NCI-H2029 treated with DMSO at 0.1 percent for 48 hours (cell line): ENCODE results near the gene TMEM43.

ENCODE experiments used
- DNase-seq: peaks from one replicate; lab custom pipeline; 2025; lab: John Stamatoyannopoulos, UW

The TMEM43 gene

DNA sequence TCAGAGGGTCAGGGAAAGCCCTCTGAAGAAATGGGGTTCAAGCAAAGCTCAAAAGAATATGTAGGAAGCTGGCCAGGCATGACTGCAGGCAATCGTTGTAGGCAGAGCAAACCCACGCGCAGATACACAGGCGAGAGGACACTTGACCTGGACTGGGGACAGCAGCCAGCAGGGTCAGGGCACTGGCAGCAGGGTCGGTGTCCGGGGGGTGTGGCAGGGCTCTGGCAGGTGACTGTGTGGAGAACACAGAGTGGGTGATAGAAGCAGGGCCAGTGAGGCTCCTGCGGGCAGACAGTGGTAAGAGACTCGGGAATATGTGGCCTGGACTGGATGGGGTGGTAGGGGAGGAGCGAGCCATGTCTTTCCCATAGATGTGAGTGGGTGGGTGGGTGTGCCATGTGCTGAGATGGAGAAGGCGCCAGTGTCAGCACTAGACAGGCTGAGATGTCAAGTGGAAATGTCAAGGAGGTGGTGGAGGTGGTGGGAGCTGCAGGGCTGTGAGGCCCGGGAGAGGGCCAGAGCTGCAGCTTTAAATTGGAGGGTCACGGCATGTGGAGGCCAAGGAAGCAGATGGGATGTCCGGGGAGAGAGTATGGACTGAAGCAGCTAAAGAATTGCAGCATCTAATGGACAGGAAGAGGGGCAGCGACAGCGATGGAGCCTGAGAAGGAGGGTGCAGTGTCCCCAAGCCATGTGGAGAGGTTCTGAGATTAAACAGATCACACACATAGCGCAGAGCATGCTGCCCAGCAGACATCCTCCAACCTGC is 13.4 kb downstream of the TMEM43 start:
- no peak for DNase-seq

DNA sequence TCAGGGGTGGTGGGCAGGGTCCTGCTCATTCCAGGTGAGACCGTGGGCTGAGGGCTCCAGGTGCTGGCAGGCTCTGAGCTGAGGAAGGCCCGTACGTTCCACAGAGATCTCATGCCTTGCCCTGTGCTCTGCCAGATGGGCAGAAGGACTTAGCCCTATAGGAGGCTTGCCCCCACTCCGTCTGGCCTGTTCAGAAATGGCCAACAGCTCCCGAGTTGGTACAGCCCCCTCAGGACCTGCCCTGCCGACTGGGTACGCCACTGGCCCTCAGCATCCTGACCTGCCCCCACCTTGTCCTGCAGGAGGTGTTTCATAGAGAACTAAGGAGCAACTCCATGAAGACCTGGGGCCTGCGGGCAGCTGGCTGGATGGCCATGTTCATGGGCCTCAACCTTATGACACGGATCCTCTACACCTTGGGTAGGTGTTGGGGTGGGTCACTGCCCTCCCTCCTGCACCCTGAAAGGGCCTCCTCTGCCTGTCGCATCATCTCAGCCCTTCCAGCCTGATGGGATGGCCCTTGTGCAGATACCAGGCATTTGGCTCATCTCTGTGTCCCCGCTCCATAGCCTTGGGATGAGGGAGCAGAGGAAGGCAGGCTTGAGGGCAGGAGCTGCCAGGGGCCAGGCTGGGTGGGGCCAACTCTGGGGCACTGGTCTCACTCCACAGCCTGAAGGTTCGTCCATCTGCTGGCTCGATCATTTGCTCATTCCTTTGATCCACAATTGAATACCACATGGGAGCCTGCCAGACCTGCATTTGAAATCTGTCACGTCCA is 14.2 kb downstream of the TMEM43 start:
- DNase-seq, result no peak

DNA sequence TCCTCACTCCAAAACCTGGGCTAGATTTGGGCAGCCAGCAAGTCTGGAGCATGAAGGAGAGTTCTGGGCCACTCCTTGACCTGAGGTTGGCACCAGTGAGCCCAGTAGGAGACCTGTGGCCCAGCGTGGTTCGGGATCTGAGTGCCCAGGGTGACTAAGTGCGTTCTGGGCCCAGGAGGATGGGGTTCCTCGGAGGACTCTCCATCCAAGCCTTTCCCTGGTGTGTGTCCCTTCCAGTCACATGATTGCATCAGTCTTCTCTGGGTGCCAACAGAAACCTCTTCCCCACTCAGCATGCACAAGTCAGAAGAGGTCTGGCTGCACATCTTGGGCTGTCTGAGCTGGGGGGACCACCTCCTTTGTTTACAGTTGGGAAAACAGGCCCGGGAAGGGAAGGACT is 14.9 kb downstream of the TMEM43 start:
- no peak for DNase-seq

DNA sequence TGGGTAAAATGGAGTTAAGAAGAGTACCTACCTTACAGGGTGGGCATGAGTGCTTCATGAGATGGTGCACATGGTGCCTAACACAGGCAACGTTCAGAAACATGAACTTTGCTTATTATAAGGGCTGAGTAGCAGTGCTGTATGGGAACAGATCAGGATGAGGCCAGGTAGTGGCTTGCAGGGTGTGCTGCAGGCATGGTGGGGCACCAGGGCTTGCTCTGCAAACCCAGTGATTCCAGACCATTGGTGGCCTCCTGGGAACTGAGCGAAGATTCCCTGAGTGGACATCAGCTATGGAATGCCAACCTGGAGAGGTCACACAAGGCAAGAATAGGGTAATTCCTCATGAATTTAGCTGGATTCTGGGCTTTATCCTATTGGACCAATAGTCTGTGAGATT is 15.8 kb downstream of the TMEM43 start:
- no peak for DNase-seq

DNA sequence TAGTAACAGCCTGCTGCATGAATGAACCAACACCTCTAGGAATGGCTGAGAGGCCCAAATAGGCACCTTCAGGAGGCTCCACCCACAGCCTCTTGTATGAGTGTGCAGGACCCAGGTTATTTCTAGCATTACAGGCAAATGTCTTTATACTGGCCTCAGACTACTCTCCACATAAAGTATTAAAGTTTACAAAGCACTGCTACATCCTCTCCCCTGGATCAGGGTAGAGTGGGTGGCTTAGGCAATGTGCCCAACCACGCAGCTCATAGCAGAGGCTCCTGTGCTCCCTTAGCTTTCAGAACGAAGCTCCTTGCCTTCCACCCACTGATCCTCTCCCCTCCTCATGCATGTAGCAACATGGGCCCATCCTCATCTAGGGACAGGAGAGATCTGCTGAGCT is 16.3 kb downstream of the TMEM43 start:
- DNase-seq, result peak; percentile 43

DNA sequence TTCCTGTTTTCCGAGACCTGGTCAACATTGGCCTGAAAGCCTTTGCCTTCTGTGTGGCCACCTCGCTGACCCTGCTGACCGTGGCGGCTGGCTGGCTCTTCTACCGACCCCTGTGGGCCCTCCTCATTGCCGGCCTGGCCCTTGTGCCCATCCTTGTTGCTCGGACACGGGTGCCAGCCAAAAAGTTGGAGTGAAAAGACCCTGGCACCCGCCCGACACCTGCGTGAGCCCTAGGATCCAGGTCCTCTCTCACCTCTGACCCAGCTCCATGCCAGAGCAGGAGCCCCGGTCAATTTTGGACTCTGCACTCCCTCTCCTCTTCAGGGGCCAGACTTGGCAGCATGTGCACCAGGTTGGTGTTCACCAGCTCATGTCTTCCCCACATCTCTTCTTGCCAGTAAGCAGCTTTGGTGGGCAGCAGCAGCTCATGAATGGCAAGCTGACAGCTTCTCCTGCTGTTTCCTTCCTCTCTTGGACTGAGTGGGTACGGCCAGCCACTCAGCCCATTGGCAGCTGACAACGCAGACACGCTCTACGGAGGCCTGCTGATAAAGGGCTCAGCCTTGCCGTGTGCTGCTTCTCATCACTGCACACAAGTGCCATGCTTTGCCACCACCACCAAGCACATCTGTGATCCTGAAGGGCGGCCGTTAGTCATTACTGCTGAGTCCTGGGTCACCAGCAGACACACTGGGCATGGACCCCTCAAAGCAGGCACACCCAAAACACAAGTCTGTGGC is 16.9 kb downstream of the TMEM43 start:
- DNase-seq, result no peak

DNA sequence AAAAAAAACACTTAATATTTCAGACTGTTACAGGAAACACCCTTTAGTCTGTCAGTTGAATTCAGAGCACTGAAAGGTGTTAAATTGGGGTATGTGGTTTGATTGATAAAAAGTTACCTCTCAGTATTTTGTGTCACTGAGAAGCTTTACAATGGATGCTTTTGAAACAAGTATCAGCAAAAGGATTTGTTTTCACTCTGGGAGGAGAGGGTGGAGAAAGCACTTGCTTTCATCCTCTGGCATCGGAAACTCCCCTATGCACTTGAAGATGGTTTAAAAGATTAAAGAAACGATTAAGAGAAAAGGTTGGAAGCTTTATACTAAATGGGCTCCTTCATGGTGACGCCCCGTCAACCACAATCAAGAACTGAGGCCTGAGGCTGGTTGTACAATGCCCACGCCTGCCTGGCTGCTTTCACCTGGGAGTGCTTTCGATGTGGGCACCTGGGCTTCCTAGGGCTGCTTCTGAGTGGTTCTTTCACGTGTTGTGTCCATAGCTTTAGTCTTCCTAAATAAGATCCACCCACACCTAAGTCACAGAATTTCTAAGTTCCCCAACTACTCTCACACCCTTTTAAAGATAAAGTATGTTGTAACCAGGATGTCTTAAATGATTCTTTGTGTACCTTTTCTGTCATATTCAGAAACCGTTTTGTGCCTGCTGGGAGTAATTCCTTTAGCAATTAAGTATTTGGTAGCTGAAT is 17.9 kb downstream of the TMEM43 start:
- no peak for DNase-seq

DNA sequence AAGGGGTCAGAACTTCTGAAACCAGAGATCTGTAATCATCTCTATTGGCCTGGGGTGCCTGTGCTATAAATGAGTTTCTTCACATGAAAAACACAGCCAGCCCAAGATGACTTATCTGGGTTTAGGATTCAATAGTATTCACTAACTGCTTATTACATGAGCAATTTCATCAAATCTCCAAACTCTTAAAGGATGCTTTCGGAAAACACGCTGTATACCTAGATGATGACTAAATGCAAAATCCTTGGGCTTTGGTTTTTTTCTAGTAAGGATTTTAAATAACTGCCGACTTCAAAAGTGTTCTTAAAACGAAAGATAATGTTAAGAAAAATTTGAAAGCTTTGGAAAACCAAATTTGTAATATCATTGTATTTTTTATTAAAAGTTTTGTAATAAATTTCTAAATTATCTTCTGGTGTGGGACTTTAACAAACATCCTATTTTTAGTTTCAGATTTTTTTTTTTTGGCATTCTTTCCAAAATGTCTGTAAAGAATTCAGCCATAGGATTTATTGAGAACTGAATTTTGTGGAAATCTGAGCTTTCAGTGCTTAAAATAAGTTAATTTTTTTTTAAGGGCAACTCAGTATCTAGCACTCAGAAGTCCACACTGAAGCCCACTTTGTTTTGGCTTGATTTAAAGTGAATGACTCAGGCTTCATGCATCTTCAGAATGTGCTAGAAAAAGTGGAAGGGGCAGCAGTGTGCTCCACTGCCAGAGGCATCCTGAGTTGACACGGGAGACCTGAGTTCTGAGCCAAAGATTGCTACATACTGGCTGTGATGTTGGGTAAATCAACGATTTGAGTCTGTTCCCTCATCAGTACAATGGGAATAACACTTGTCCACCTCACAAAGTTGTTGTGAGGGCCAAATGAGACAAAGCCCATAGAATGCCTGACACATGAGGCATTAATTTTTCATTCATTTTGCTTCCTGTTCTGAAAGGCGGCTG is 18.7 kb downstream of the TMEM43 start:
- DNase-seq, result peak; percentile 56

DNA sequence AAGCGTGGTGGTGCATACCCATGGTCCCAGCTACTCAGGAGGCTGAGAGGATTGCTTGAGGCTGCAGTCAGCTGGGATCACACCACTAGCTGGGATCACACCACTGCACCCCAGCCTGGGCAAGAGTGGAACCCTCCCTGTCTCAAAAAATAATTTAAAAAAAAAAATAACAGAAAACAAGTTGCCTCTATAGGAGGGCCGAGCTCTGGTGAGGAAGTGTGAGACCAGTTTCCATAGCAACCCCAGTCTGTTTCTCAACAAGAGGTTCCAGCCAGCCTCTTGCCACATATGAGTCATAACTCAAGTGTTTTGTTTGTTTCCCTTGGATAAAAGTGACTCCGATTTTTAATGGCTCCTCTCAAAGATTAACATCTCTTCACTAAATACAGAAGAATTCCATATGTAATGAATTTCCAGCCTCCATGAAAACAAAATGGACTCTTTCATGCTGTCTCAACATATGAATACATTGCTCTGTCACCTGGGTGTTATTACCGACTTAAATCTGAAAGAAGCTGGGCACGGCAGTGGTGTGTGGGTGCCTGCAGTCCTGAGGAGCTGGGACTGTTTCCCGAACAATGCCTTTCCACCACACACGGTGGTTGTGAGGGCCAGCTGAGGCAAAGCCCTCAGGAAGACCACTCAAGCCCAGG is 19.7 kb downstream of the TMEM43 start:
- peak; percentile 97 for DNase-seq

DNA sequence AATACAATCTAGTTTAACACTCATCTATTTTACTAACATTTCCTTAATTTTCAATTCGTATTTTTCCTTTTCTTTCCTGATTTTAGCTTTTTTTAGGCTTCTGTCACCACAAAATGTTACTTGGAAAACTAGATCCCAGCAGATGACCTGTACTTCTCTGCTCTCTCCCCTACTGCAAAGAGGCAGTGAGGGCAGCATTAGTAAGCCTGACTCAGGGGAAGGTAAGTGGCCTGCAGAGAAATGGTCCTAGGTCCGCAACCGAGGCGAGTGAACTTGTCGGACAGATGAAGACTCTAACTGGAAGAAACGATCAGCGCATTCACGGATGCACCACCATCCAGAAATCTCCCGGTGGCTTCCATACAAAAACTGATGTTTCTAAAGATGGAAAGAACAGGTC is 20.4 kb downstream of the TMEM43 start:
- DNase-seq, result no peak

DNA sequence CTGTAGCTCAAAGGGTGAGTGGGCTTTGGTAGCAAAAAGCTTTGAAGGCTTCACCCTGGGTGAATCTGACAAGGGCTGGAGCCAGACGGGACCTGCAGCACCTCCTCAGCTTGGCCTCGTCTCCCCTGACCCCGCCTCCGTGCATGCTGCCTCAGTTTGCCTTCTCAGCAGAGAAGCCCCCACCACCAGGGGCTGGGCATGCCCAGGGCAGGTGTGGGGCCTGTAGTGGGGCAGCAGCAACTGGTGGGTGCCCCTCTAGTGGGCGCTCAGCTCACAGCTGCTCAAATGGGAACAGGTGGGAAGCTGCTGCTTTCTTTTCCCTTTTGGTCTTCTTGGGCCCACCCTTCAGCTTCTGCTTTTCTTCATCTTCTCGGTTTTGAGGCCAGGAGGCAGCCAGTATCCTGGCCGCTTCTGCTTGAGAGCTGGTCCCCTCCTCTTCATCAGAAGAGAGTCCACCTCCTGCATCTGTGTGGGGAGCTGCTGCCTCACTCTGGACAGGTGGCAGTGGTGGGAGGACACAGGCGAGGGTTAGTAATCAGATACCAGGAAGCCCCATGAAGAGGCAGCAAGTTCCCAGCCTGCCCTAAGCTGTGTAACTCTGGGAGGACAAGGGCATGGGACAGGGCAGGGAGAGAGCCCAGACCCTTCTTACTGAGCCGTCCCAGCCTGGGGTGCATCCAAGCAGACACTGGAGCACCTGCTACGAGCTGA is 21.0 kb downstream of the TMEM43 start:
- no peak for DNase-seq

DNA sequence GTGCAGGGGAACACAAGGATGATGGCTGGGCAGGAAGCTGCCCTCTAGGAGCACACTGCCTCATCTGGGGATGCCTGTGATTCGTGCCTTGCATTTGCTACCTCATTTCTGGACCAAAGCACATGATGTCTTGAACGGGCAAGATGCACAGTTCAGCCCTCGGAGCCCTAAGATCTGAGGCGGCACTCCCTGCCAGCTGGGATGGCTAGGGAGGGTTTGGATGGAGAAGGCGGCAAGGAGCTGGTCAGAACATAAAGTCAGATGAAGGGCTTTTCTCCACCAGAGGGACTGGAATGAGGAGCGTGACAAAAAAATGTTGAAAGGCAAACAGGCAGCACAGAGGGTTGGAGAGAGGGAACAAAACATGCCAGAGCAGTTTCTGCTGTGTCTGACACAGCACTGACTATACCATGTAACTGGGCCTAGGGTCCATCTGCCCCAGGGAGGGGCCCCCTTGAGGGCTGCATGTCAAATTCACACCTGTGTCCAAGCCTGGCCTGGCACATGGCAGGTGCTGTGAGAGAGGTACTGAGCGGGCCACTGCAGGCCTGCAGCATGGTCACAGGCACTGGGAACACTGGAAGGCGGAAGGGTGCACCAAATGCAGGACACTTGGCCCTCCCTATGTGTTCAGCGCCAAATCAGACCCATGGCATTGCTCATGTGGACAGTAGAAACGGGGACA is 21.7 kb downstream of the TMEM43 start:
- DNase-seq, result no peak

DNA sequence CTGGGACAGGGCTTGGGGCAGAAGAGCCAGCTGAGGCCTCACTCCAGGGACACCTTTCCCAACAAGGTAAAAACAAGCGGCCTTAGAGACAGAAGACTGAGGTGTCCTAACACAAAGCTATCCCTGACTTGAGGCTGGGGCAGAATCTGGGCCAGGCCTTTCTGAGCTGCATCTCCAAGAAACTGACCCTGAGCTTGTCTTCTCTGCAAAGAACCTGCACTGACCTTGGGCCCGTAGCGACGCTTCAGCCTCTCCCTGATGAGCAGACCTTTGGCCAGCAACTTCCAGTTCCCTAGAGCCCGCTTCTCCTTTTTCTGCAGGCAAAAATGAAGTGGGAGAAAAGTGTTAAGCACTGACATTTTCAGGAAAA is 22.2 kb downstream of the TMEM43 start:
- DNase-seq, result no peak

DNA sequence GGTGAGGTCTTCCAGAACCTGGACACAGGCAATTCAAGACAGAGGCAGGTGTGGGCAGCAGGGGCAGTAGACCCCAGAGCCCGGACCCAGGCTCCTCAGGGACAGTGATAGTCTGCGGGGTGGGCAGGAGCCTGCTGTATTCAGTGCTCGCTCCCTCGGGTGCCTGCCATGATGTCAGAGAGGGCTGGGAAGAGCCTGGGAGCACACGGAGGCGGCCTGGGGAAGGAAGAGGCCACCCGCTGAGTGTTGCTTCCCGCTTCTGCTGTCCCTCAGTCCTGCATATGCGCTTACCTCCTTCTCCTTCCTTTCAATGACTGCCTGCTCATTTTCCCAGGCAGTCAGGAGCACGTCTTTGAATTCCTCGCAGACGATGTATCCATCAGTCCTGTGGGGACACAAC is 22.8 kb downstream of the TMEM43 start:
- DNase-seq, result no peak

DNA sequence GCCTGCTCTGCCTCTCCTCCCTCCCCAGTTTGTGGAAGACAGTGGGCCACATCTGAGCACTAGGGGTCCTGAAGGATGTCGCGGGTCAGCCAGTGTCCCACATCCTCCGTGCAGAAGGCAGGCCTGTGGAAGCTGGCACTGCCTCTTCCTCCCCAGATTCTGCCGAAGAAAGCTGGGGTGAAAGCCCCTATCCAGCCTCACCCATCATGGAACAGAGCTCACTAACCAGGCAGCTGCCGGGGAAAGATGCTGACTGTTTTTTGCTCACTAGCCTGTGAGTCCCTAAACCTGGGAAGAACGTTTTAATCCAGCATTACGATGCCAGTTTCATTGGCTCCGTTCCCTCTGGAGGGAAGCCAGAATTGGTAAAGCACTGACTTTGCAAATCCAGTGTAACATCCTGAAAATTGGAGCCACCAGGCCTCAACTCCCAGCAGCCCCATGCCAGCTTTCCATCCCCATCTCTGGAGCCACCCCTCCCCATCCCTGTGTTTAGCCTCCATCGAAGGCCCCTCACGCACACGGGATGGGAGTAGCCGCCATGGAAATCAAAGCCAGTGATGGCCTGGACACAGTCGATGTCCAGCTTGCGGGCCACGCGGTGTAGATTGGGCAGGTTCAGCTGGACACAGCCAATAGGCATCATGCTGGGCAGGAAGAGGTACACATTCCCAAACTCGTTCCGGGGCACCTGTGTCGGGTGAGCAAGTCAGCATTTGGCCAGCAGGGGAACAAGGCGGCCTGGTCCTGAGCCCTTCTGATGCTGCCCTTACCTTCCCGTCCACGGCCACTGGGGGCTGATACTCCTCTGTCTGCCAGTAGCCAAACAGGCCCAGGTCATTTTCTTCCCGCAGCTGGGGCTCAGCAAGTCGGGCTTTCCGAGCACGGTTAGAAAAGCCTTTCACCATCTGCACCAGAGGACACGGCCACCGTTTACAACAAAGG is 23.5 kb downstream of the TMEM43 start:
- DNase-seq, result no peak

DNA sequence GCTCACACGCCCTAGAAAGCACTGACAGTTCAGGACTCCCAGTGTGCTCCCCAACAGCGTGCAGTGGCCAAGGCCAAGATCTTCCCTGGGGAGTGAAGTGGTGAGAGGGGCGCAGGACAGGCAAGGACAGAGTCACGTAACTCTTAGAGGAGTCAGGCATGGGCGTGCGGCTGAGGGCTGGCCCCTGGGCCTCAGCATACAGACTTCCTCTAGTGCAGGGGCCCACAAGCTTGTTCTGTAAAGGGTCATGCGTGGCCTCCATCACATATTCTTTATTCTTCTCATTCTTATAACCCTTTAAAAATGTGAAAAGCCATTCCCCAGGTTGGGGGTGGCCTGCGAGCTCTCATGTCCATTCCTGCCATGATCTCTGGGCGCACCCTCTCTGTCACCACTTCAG is 25.2 kb downstream of the TMEM43 start:
- no peak for DNase-seq

DNA sequence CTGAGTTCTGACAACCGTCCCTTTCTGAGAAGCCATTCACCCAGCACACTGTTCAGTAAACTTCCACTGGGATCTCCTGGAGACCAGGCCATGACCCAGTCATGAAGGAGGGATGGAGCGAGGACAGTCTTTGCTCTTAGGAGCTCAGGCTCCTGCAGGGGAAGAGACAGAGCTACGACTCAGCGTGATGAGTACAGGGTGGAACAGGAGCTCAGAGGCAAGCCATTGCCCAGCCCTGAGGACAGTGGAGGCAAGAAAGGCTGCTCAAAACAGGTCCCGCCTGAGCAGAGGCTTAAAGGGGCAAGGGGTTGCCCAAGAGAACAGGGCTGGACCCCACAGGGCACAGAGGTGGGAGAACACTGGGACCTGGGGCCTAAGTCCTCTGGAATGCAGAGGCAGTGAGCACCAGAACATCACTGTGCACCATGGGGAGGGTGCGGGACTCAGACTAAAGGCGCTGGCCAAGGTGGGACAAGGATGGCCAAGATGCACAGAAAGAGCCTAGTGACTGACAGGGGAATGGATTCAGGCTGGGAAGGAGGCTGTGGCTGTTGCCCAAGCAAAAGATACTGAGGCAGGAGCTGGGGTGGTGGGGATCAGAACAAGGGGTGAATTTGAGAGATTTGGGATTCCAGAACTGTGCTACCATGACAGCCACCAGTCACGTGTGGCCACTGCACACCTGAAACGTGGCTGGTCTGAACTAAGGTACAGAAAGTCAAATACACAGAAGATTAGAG is 25.8 kb downstream of the TMEM43 start:
- no peak for DNase-seq
